ENCODE results near the gene MXRA7.
A peak's percentile ranks its signal among the peaks of the same experiment; 100 is the strongest.
"Not testable (repeated sequence)": the region's sequence is repeated elsewhere in the genome, so short reads cannot be mapped to it uniquely, and the experiment has no call there.

The MXRA7 gene

GRCh38 chr17:76710863-76711611, at the start of gene MXRA7:
MXRA7 (minus strand) TSS chr17:76710965; CDS start chr17:76710946, 19 bp downstream.
- DNase-seq: peak; percentile 85

- DNase-seq: no peak
These were observed 47.8 kb upstream of the MXRA7 start for GRCh38 chr17:76758570-76758969.

GRCh38 chr17:76757256-76757655, 46.5 kb upstream of the MXRA7 start:
- no peak for DNase-seq

GRCh38 chr17:76755285-76755684, 44.5 kb upstream of the MXRA7 start:
- DNase-seq: no peak

- peak; percentile 66 for DNase-seq
These were observed 42.5 kb upstream of the MXRA7 start for GRCh38 chr17:76753061-76753961.

- no peak for DNase-seq
These were observed 41.2 kb upstream of the MXRA7 start for GRCh38 chr17:76752006-76752405.

GRCh38 chr17:76751416-76751993, 40.7 kb upstream of the MXRA7 start:
- no peak for DNase-seq

GRCh38 chr17:76748657-76749056, 37.9 kb upstream of the MXRA7 start:
- no peak for DNase-seq

GRCh38 chr17:76747716-76748363, 37.1 kb upstream of the MXRA7 start:
- DNase-seq: no peak

- not testable (repeated sequence) for DNase-seq
These were observed 35.0 kb upstream of the MXRA7 start for GRCh38 chr17:76745785-76746184.

GRCh38 chr17:76744747-76745146, 34.0 kb upstream of the MXRA7 start:
- DNase-seq: no peak

GRCh38 chr17:76742958-76743357, 32.2 kb upstream of the MXRA7 start:
- DNase-seq: no peak

- no peak for DNase-seq
These were observed 29.8 kb upstream of the MXRA7 start for GRCh38 chr17:76740329-76741118.

GRCh38 chr17:76739568-76740115, 28.9 kb upstream of the MXRA7 start:
- not testable (repeated sequence) for DNase-seq

GRCh38 chr17:76738468-76738850, 27.7 kb upstream of the MXRA7 start:
- no peak for DNase-seq

- DNase-seq: peak; percentile 98
These were observed 27.1 kb upstream of the MXRA7 start, which contains the start of gene MFSD11 for GRCh38 chr17:76737676-76738467. MFSD11 (plus strand) TSS chr17:76738119; CDS start chr17:76738353, 234 bp downstream.

- DNase-seq: peak; percentile 99
These were observed 26.4 kb upstream of the MXRA7 start, which contains the start of gene SRSF2 for GRCh38 chr17:76737082-76737675. SRSF2 (minus strand) TSS chr17:76737331; CDS start chr17:76737160, 171 bp downstream.

GRCh38 chr17:76736349-76737081, 25.8 kb upstream of the MXRA7 start:
- peak; percentile 86 for DNase-seq

- no peak for DNase-seq
These were observed 25.0 kb upstream of the MXRA7 start for GRCh38 chr17:76735586-76736348.
